GM12865 (cell line): Measurements from ENCODE around the gene SNAP23.

ENCODE experiments used
- DNase-seq: peaks from one replicate; pipeline ENCODE4 v3.0.0; 2010; ENCODE audit warnings: low read depth
- H3K4me3 ChIP-seq: 2 replicates; pipeline ENCODE4 v1.5.1; 2011; ENCODE audit warnings: mild to moderate bottlenecking, low read depth, low read length, control low read depth
- TF ChIP-seq, protein P1 (sequence below): IDR thresholded peaks from 2 replicates; pipeline ENCODE4 v1.5.1; 2011; ENCODE audit warnings: low read length, control low read depth, low read depth, inconsistent platforms; ENCODE audit not compliant: insufficient read depth; ENCODE audit errors: missing control alignments

The SNAP23 gene

GRCh38 chr15:42474827-42475226 lies 20.6 kb upstream of the SNAP23 start:
- H3K4me3 ChIP-seq, result no peak overlapping the region
- TF ChIP-seq, protein P1, sequence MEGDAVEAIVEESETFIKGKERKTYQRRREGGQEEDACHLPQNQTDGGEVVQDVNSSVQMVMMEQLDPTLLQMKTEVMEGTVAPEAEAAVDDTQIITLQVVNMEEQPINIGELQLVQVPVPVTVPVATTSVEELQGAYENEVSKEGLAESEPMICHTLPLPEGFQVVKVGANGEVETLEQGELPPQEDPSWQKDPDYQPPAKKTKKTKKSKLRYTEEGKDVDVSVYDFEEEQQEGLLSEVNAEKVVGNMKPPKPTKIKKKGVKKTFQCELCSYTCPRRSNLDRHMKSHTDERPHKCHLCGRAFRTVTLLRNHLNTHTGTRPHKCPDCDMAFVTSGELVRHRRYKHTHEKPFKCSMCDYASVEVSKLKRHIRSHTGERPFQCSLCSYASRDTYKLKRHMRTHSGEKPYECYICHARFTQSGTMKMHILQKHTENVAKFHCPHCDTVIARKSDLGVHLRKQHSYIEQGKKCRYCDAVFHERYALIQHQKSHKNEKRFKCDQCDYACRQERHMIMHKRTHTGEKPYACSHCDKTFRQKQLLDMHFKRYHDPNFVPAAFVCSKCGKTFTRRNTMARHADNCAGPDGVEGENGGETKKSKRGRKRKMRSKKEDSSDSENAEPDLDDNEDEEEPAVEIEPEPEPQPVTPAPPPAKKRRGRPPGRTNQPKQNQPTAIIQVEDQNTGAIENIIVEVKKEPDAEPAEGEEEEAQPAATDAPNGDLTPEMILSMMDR, result no peak
- DNase-seq, result no peak

- TF ChIP-seq, protein P1, result no peak
- no peak overlapping the region for H3K4me3 ChIP-seq
- DNase-seq, result no peak
These were observed 12.7 kb upstream of the SNAP23 start for GRCh38 chr15:42482701-42483100.

GRCh38 chr15:42483677-42484076 lies 11.8 kb upstream of the SNAP23 start:
- TF ChIP-seq, protein P1, result no peak
- no peak overlapping the region for H3K4me3 ChIP-seq
- no peak for DNase-seq

GRCh38 chr15:42490291-42490670 lies 5.2 kb upstream of the SNAP23 start:
- peak overlapping the region; percentile 92 for H3K4me3 ChIP-seq
- TF ChIP-seq, protein P1, result no peak
- DNase-seq, result no peak

GRCh38 chr15:42490671-42491538 lies 4.5 kb upstream of the SNAP23 start, which contains the start of gene ZNF106:
TSS of gene ZNF106 (minus strand) at chr15:42491141. CDS start at chr15:42472289, 18,852 bp downstream.
- DNase-seq, result peak; percentile 94
- TF ChIP-seq, protein P1, result no peak
- peak within 1 kb of the TSS; percentile 92 for H3K4me3 ChIP-seq

GRCh38 chr15:42491539-42492225 lies 3.8 kb upstream of the SNAP23 start:
- DNase-seq, result no peak

More at GRCh38 chr15:42491539-42492225, 3.8 kb upstream of the SNAP23 start:
- TF ChIP-seq, protein P1, result no peak
- H3K4me3 ChIP-seq, result peak overlapping the region; percentile 92
